ENCODE data around the gene AMN1.
A peak's percentile ranks its signal among the peaks of the same experiment; 100 is the strongest.

AMN1 gene

GRCh38 chr12:31658471-31659086, 70.2 kb downstream of the AMN1 start:
- Histone ChIP-seq H2AFZ (ENCODE audit: low read length) (peak overlapping the region; percentile 98), H3K9ac (ENCODE audit: low read length) (peak overlapping the region; percentile 67; the same call in 1 of the 2 replicates), H3K4me2 (ENCODE audit: low read depth, low read length) (peak overlapping the region; percentile 86), H3K79me2 (ENCODE audit: low read length) (no peaks in the 10 kb centered on the region), H3K4me1 (ENCODE audit: low read length) (peaks cover 9% of the 10 kb centered on the region; the same call in 1 of the 2 replicates), H3K27me3 (replicated peaks; ENCODE audit: insufficient read depth, low read length) (no peaks in the 10 kb centered on the region), H4K20me1 (ENCODE audit: insufficient read depth, low read length) (no peaks in the 10 kb centered on the region), H3K9me3 (replicated peaks; ENCODE audit: insufficient read depth, low read length) (no peaks in the 10 kb centered on the region), H3K9me2 (replicated peaks; ENCODE audit: insufficient read depth, low read length) (no peaks in the 10 kb centered on the region), H3K36me3 (replicated peaks; ENCODE audit: insufficient read depth, low read length) (no peaks in the 10 kb centered on the region), H3K27ac (ENCODE audit: low read length) (peak overlapping the region; percentile 93; the same call in 1 of the 2 replicates), H3F3A (ENCODE audit: insufficient read depth, low read length) (peaks cover 7% of the 10 kb centered on the region), H3K4me3 (ENCODE audit: low read length) (peak overlapping the region; percentile 88)
- TF ChIP-seq EZH2 (optimal IDR thresholded peaks at IDR 0.05; ENCODE audit: low read depth, low read length) (no peak), EZH2phosphoT487 (IDR thresholded peaks at IDR 0.05; ENCODE audit: low read length) (no peak), CTCF (IDR thresholded peaks at IDR 0.05; ENCODE audit: low read length) (no peak)
- no peak for DNase-seq

- H3K9me2 ChIP-seq (replicated peaks; ENCODE audit: insufficient read depth, low read length) = no peaks in the 10 kb centered on the region
- H3K9me3 ChIP-seq (replicated peaks; ENCODE audit: insufficient read depth, low read length) = no peaks in the 10 kb centered on the region
- no peak overlapping the region for H3K9ac ChIP-seq (ENCODE audit: low read length)
- H3K27ac ChIP-seq (ENCODE audit: low read length) = no peak overlapping the region
- H3K79me2 ChIP-seq (ENCODE audit: low read length) = peaks cover 8% of the 10 kb centered on the region
- TF ChIP-seq EZH2phosphoT487 (IDR thresholded peaks at IDR 0.05; ENCODE audit: low read length) (no peak), CTCF (IDR thresholded peaks at IDR 0.05; ENCODE audit: low read length) (no peak), EZH2 (optimal IDR thresholded peaks at IDR 0.05; ENCODE audit: low read depth, low read length) (no peak)
- H3K36me3 ChIP-seq (replicated peaks; ENCODE audit: insufficient read depth, low read length) = no peaks in the 10 kb centered on the region
- no peak overlapping the region for H3K4me2 ChIP-seq (ENCODE audit: low read depth, low read length)
- H3K4me3 ChIP-seq (ENCODE audit: low read length) = no peak overlapping the region
- no peak for DNase-seq
- no peak overlapping the region for H2AFZ ChIP-seq (ENCODE audit: low read length)
- H3K27me3 ChIP-seq (replicated peaks; ENCODE audit: insufficient read depth, low read length) = no peaks in the 10 kb centered on the region
- peaks cover 23% of the 10 kb centered on the region for H3F3A ChIP-seq (ENCODE audit: insufficient read depth, low read length)
- no peaks in the 10 kb centered on the region for H4K20me1 ChIP-seq (ENCODE audit: insufficient read depth, low read length)
- peaks cover 9% of the 10 kb centered on the region; the same call in 1 of the 2 replicates for H3K4me1 ChIP-seq (ENCODE audit: low read length)
Measured at GRCh38 chr12:31655792-31656191, 73.0 kb downstream of the AMN1 start.

- Histone ChIP-seq H3K4me1 (ENCODE audit: low read length) (peaks cover 9% of the 10 kb centered on the region; the same call in 1 of the 2 replicates), H3K27ac (ENCODE audit: low read length) (no peak overlapping the region), H3K9me2 (replicated peaks; ENCODE audit: insufficient read depth, low read length) (no peaks in the 10 kb centered on the region), H3F3A (ENCODE audit: insufficient read depth, low read length) (peaks cover 23% of the 10 kb centered on the region), H3K9ac (ENCODE audit: low read length) (no peak overlapping the region), H3K9me3 (replicated peaks; ENCODE audit: insufficient read depth, low read length) (no peaks in the 10 kb centered on the region), H3K4me2 (ENCODE audit: low read depth, low read length) (no peak overlapping the region), H4K20me1 (ENCODE audit: insufficient read depth, low read length) (no peaks in the 10 kb centered on the region), H2AFZ (ENCODE audit: low read length) (no peak overlapping the region), H3K36me3 (replicated peaks; ENCODE audit: insufficient read depth, low read length) (no peaks in the 10 kb centered on the region), H3K4me3 (ENCODE audit: low read length) (no peak overlapping the region), H3K79me2 (ENCODE audit: low read length) (peaks cover 14% of the 10 kb centered on the region), H3K27me3 (replicated peaks; ENCODE audit: insufficient read depth, low read length) (no peaks in the 10 kb centered on the region)
- DNase-seq = no peak
- no peak for TF ChIP-seq EZH2phosphoT487 (IDR thresholded peaks at IDR 0.05; ENCODE audit: low read length)
- no peak for TF ChIP-seq EZH2 (optimal IDR thresholded peaks at IDR 0.05; ENCODE audit: low read depth, low read length)
- TF ChIP-seq CTCF (IDR thresholded peaks at IDR 0.05; ENCODE audit: low read length) = no peak
Measured at GRCh38 chr12:31655208-31655607, 73.6 kb downstream of the AMN1 start.
